Nasal cavity respiratory epithelium epithelial cell of viscerocranial mucosa (primary cell): ENCODE results near the gene GALR3. TPM values are rescaled to one million over a fixed set of nuclear protein-coding genes. Genes with fewer than 3 reads are reported as not detected.

Experiments
- total RNA-seq: library from RNA; depleted of rRNA; stranded (reverse); fragments of >200 nt; gene quantifications from 2 replicates; pipeline ENCODE4 v1.2.3, GENCODE V29; 2014

GALR3 gene, protein sequence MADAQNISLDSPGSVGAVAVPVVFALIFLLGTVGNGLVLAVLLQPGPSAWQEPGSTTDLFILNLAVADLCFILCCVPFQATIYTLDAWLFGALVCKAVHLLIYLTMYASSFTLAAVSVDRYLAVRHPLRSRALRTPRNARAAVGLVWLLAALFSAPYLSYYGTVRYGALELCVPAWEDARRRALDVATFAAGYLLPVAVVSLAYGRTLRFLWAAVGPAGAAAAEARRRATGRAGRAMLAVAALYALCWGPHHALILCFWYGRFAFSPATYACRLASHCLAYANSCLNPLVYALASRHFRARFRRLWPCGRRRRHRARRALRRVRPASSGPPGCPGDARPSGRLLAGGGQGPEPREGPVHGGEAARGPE
- 0.07 TPM in 1 of 2 replicates, not detected in the other for total RNA-seq

DNA sequence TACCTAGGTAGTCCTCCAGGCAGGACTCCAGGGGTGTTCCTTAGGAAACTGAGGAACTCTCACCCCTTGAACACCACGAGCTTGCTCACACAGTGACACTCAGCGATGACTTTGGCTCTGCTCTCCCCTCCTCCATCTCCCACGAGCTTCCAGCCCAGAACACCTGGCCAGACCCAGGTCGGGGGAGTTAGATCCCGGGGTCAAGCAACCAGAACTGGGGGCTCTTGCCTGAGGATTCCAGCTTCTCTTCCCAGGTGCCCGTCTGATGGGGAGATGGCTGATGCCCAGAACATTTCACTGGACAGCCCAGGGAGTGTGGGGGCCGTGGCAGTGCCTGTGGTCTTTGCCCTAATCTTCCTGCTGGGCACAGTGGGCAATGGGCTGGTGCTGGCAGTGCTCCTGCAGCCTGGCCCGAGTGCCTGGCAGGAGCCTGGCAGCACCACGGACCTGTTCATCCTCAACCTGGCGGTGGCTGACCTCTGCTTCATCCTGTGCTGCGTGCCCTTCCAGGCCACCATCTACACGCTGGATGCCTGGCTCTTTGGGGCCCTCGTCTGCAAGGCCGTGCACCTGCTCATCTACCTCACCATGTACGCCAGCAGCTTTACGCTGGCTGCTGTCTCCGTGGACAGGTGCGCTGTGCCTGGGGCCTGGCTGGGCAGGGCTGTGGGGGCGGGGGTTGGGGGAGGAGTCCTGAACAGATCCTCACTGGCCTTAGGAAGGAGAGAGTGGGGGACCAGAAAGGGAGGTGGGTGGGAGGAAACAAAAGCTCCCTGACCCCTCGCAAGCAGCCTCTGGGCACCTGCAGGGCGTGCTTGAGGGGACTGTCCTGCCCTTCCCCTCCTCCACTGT, at the start of gene GALR3:
TSS of gene GALR3 (plus strand) at position 249 of the 852 bp plus-strand sequence. CDS start at position 274, 25 bp downstream.

DNA sequence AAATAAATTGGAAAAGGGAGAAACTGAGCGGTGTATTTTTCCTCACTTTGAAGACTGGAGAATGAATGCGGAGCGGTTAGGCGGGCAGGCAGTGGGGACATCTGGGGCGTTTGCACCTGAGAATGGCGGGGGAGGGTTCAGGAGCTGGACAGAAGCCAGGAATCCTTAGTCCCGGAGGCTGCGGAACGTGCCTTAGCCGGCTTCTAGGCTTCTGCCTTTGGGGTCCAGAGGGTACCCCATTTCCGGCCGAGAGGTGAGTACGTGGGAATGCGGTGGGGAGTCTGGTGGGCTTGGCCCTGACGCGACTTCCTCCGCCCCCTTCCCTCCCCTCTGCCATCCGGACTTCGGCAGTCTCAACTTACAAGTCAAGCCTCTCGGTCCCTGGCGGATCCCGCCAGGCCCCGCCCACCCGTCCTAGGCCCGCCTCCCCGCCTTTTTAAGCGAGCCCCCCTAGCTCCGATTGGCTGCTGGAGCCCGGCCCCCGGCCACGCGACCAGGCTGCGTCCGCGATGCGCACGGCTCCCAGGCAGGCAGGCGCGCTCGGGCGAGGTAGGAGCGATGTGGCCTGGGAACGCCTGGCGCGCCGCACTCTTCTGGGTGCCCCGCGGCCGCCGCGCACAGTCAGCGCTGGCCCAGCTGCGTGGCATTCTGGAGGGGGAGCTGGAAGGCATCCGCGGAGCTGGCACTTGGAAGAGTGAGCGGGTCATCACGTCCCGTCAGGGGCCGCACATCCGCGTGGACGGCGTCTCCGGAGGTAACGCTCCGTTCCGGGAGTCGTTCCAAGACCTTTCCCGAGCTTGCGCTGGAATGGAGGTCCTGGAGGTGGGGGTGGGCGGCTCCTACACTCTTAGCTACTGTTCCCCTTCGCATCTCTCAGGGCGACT, 15.5 kb upstream of the GALR3 start, which contains the start of gene GCAT:
TSS of gene GCAT (plus strand) at position 525 of the 884 bp plus-strand sequence. CDS start at position 559, 34 bp downstream.

GRCh38 chr22:37849089-37849751, 26.0 kb downstream of the GALR3 start, which contains the start of gene EIF3L:
TSS of gene EIF3L (plus strand) at chr22:37849419. CDS start at chr22:37849450, 31 bp downstream.

Other genes with a start within 250 kb of the GALR3 start
- gene LGALS2, start 243.3 kb upstream of the GALR3 start, total RNA-seq = not detected in 2 replicates
- gene GGA1, start 214.5 kb upstream of the GALR3 start, total RNA-seq = 31.4 and 56.5 TPM in 2 replicates
- 16.4 and 95.3 TPM in 2 replicates for gene SH3BP1, start 183.7 kb upstream of the GALR3 start, total RNA-seq
- 3.5 and 3.8 TPM in 2 replicates for gene PDXP, start 164.7 kb upstream of the GALR3 start, total RNA-seq
- gene LGALS1, start 147.7 kb upstream of the GALR3 start, total RNA-seq = 594 and 1,091 TPM in 2 replicates
- gene NOL12, start 137.0 kb upstream of the GALR3 start, total RNA-seq = 26.5 and 33.2 TPM in 2 replicates
- 26.3 and 70.3 TPM in 2 replicates for gene TRIOBP, start 126.3 kb upstream of the GALR3 start, total RNA-seq
- 8.5 and 31.8 TPM in 2 replicates for gene GCAT, start 15.4 kb upstream of the GALR3 start, total RNA-seq
- 14.4 and 21.1 TPM in 2 replicates for gene ANKRD54, start 21.0 kb downstream of the GALR3 start, total RNA-seq
- gene EIF3L, start 26.0 kb downstream of the GALR3 start, total RNA-seq = 387 and 417 TPM in 2 replicates
- gene MICALL1, start 82.9 kb downstream of the GALR3 start, total RNA-seq = 231 and 366 TPM in 2 replicates
- under 0.01 TPM in 1 of 2 replicates, not detected in the other for gene C22orf23, start 130.2 kb downstream of the GALR3 start, total RNA-seq
- 27.3 and 68.2 TPM in 2 replicates for gene POLR2F, start 130.3 kb downstream of the GALR3 start, total RNA-seq
- not detected in 2 replicates for gene SOX10, start 161.2 kb downstream of the GALR3 start, total RNA-seq
- gene PICK1, start 234.0 kb downstream of the GALR3 start, total RNA-seq = 20.5 and 38.2 TPM in 2 replicates